GM19438 (cell line): ENCODE data around the gene PFKM.
"Not testable (repeated sequence)": the region's sequence is repeated elsewhere in the genome, so short reads cannot be mapped to it uniquely, and the experiment has no call there.

Experiments
- ATAC-seq: cut with Tn5 transposase; IDR thresholded peaks from one replicate; pipeline ENCODE4 v1.9.1; 2021; ENCODE audit warnings: low read depth; ENCODE audit not compliant: unreplicated experiment

PFKM gene

DNA sequence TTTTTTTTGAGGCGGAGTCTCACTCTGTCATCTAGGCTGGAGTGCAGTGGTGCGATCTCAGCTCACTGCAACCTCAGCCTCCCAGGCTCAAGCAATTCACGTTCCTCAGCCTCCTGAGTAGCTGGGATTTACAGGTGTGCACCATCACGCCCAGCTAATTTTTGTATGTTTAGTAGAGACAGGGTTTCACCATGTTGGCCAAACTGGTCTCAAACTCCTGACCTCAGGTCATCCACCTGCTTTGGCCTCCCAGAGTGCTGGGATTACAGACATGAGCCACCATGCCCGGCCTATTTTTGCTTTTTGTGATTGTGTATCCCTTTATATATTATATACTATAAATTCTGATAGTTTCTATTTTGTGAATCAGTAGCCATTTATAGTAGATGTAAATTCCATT is 36.6 kb downstream of the PFKM start:
- not testable (repeated sequence) for ATAC-seq

DNA sequence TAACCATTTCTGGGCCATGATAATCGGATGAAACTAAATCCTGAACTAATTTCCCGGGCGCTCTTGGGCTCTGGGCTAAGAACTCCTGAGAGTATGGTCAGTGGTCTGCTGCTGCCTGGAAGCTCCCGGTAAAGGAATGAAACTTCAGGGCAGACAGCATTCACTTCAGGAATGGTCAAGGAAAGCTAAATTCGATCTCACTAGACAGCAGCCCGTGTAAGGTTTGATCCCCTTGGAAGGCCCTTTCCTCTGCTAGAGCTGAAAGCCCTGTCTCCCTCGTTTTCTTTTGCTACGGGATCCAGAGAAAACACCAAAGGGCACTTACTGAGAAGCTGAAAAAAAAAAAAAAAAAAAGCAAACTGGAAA is 37.5 kb downstream of the PFKM start:
- ATAC-seq = no peak

DNA sequence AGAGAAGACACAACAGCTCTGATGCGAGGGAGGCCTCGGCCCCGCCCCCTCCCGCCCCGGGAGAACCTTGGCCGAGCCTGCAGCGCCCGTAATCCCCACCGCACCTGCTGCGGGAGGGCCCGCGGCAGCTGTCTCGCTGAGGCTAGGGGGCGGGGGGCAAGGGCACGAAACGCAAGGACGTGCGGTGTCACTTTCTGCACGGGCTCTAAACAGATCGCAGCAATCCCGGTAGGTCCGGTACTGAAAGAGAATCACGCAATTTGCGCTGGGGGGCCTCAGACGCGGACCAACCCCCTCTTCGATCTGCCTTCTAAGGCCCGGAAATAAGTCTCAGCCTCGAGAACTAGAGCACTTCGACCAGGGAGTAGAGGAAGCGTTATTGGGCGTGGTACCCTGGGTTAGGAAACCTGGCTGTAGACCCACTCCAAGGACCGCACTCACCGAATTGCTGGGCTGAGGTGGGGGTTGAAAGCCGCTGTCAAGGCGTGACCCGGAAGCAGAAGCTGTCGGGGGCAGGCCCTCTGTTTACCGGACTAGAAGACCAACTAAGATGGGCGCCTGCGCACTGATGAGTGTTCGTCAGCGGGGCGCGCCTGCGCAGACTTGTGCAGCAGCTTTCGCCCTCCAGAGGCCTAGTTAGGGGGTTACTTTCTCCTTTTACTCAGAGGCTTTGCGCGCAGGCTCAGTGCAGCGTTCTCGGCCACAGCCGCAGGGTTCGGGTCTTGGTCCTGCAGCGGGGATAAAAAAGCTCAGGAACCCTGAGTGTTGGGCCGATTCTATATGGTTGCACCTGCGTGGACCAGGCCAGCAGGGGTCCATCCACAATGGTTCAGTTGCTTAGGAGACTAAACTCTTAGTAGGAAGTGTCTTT is 38.1 kb downstream of the PFKM start, which contains the start of gene ASB8:
Gene ASB8 (minus strand): TSS at position 498 of the 871 bp plus-strand sequence. CDS start 4,019 bp downstream, outside the sequence.
- peak; percentile 96 for ATAC-seq

DNA sequence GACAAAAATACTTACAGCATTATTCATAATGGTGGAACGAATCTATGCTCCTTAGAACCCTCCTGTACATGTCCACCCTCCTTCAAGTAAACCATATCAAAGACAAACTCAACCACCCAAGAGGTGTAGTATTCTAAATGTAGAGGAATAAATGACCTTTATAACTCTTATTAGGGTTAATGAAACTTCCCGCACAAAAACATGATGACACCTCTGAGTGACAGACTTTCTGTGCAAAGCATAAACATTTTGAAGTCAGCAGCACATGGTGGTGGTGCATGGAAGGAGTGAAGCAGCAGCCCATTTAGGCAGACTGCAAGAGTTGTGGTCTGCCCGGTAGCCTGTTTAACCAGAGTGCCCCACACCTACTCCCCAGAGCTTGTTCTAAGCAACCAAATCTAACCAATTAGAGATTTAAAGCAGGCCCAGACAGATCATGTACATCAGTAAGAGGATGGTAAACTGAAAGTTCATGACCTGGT is 38.8 kb downstream of the PFKM start:
- ATAC-seq = no peak

DNA sequence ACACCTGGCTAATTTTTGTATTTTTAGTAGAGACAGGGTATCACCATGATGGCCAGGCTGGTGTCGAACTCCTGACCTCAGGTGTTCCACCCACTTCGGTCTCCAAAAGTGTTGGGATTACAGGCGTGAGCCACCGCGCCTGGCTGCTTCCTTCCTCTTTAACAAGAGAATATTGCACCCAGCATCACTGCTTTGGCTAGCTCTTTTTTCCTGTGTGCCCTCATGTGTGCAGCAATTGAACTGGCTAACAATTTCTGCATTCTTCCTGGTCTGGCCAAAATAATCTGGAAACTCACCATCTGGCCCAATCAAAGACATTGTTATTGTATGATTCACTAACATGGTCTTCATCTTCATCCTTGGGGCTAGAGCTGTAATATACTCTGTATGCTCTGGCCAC is 40.9 kb downstream of the PFKM start:
- ATAC-seq = no peak

DNA sequence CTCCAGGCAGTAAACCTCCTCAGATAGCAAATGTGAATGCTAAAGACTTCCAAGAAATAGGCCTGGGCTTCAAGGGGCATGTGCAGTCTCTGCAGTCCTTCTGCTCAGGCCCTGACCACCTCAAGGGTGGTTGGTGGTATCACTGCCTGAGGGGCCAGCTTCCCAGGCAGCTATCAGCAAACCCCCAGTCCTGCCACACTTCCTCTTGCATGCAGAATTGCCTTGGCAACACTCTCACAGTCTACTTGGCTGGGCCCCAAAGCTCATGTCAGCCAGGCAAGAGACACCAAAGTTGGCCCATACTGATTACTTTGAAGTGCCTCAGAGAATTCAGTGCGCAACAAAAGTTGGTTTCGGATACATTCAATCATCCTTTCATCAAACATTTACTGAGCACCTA is 41.6 kb downstream of the PFKM start:
- no peak for ATAC-seq

DNA sequence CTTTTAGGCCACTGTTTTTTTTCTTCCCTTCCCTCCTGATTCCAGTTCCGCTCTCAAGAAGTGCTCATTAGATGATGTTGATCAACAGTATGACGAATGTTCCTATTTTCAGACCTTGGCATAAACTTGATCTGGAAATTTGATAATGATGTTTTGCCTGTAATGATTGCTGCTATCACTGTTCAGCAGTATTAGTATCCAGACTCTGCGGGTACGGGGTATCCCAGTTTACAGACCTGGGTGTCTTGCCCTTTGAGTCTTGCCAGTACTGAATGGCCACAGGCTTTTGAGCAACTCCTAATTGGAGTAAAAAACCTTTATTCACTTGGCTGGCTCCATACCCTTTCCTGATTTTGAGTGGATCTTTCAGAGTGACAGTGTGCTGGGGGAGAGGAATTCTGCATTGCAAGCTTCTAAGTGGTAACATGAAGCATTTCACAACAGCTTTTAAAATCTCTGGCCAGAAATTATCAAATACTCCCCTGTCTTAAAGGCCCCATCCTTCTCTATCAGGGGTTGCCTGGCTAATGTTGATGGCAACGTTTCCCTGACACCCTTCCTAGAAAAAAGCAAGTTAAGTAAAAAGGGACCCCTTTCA is 44.1 kb downstream of the PFKM start:
- ATAC-seq = no peak

DNA sequence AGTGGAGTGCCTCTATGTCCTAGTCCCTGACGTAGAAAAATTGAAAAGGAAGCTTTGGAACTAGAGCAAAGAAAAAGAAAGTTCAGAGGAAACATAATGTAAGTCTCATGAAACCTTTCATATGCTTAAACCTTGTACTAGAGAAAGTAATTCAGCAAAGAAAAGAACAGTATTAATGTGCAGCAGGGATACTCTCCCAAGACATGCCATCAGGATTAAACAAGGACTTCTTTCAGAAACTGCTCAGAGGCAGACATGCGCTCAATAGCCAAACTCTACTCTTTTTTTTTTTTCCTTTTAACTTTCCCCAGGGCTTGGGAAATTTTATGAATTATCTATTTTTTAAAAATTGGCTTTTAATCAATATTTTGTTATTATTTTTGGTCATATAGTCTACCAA is 45.3 kb downstream of the PFKM start:
- no peak for ATAC-seq

DNA sequence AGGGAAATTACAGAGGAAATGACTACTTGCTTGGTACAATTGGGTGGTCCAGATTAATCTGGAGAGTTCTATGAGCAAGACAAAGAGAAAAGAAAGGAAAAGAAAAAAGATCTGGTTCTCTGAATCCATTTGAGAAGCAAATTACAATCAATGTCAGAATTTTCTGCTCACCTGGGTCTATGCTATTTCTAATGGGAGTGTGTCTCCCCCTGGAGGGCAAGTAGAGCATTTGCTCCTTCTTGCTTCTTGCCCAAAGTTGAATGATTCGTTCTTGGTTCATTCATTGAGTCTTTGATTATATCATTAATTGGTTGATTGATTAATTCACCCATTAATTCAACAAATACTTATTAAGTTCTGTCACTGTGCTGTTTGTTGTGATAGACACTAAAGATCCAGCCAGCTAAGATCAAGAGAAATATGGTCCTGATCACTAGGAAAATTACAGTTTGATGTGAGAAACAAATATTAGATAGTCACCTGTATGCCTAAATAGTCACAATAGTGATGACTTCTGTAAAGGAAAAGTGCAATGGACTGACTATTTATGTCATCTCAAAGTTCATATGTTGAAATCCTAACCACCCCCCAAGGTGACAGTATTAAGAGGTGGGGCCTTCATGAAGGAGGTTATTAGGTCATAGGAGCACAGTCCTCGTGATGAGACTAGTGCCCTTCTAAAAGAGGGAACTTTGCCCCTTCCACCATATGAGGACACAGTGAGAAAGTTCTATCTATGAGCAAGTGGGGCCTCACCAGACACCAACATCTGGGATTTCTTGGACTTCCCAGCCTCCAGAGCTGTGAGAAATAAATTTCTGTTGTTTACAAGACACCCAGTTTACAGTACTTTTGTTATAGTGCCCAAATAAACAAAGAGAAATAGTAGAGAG is 46.2 kb downstream of the PFKM start:
- ATAC-seq = no peak

DNA sequence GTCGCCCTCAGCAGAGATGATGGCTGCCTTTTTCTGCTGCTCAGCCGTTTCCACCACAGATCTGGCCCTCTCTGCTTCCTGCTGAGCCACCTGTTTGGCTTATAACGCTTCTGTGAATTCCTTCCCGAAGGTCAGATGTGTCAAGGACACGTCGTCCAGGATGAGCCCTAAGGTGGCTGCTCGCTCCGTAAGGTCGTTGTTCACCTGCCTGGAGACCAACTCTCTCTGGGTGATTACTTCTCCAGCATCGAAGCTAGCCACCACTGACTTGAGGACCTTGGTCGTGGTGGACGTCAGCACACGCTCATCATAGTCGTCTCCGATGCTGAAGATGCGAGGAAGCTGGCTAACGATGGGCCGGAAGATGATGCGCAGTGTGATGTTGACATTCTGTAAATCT is 49.8 kb downstream of the PFKM start:
- no peak for ATAC-seq

DNA sequence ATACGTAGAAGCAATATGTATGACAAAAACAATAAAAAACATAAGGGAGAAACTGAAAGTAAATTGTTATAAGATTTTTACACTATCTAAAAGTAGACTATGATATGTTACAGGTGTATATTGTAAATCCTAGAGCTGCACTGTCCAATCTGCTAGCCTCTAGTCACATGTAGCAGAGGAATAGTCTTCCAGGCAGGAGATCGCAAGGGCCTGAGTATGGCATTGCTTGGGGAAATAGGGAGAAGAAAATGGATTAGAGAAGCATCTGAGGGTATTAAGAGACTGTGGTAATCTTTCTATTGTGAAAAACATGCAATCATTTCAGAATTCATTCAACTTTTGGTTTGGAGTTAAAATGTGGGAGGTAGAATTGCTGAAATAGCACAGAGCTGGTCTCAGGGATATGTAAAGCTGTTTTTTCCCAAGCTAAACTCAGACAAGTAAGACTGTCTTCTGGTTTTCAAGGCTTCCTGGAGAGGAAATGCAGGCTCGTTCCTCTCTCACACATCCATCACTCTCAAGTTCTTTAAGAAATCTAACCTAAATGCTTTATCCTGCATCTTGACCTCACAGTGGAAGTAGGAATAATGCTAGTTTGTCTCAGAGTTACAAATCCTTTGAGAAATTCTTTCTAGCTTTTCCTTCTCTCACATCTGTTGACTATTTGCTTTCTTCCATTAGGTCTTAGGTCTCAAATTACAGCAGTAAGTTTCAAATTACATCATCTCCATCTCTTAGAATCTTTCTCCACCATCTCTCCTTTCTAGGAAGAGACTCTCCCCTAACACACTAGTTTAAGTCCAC is 56.7 kb downstream of the PFKM start:
- no peak for ATAC-seq

DNA sequence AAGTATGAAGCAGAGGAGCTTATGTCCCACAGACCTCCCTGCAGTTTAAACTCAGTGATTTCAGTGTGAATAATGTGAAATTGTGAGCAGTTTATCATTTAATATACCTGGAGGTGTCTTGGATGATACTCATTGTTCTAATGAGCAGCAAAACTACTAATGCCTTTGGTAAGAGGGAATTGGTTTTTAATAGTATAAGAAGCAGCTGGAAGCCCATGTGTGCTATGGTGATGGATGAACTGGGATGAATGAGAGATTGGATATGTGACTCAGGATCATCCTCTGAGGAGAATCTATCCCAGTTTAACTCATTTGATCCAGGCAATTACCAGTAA is 57.2 kb downstream of the PFKM start:
- no peak for ATAC-seq

DNA sequence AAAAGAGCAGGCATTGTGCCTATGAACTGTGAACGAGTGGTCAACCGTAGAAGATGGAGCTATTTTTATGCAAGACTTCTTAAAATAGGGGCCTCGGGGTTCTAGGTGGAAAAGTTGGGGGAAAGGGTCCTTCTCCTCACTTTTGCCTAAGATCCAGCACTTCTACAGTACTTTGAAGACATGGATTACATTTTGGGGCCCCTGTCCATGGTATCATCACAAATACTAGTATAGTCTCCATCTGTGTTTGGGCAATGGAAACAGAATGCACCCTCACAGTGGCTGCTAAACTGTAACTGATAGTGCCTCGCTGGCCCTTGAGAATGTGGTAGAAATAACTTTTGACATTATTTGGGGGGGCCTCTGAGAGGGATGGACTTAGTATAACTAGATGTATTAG is 58.8 kb downstream of the PFKM start:
- ATAC-seq = no peak

DNA sequence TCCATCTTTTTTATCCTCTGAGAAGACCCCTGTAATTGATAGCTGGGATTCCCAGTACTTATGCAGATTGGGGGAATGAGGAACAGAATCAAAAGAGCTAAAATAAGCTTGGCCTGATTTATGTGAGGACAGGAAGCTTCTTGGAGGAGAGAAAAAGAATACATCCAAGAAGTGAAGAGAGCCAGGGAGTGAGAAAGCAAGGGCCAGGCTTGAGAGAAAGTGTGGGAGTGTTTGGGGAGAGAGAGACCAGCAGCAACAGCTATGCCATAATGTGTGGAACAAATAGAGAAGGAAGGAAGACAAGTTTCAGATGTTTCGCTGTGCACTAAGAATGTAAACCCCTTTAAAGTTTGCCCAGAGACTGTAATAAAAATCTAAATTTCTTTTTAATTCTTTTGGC is 60.3 kb downstream of the PFKM start:
- ATAC-seq = no peak

DNA sequence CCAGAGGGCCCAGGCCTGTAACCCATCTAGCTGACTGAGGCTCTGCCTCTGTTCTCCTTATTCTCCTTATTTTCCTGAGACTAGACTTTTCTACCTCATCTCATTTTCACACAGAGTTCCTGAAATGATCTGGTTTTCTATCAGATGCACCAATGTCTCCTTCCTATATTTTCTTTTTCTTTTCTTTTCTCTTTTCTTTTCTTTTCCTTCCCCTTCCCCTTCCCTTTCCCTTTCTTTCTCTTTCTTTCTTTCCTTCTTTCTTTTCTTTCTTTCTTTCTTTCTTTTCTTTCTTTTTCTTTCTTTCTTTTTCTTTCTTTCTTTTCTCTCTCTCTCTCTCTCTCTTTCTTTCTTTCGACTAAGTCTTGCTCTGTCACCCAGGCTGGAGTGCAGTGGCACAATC is 61.3 kb downstream of the PFKM start:
- no peak for ATAC-seq

DNA sequence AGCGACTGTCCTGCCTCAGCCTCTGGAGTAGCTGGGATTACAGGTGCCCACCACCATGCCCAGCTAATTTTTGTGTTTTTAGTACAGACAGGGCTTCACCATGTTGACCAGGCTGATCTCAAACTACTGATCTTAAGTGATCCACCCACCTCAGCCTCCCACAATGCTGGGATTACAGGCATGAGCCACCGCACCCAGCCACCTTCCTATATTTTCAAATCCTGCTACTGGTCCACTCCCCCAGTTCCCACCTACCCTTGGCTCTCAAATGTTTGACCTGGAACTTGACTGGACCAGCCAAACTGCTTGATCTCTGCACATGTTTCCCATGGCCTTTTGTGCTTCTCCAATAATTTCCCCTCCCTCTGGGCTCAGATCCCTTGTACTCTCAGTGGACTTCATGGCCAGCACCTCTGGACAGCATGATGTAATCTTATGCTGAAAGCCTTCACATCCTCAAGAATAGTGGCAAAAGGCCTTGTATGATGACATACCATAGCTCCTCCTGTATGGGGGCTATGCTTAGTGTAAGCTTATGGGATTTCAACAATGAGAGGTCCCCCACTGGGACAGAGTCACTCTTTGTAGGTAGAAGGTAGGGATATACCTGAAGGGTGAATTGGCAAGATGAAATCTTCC is 61.8 kb downstream of the PFKM start:
- ATAC-seq = no peak

DNA sequence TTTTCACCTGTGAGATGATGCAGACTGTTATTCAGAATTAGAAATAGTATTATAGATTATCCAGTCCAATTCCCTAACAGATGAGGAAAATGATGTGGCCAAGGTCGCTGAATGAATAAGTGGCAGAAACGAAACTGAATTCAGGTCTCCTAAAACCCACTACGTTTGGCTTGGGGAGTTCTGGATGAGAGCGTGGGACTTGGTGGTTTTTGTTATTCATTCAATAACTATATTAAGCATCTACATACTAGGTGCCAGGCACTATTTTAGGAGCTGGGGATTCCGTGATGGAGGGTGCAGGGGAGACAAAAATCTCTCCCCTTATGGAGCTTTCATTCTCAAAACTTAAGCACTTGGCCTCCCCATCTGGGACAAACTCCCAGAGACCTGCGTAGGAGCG is 63.5 kb downstream of the PFKM start:
- no peak for ATAC-seq

DNA sequence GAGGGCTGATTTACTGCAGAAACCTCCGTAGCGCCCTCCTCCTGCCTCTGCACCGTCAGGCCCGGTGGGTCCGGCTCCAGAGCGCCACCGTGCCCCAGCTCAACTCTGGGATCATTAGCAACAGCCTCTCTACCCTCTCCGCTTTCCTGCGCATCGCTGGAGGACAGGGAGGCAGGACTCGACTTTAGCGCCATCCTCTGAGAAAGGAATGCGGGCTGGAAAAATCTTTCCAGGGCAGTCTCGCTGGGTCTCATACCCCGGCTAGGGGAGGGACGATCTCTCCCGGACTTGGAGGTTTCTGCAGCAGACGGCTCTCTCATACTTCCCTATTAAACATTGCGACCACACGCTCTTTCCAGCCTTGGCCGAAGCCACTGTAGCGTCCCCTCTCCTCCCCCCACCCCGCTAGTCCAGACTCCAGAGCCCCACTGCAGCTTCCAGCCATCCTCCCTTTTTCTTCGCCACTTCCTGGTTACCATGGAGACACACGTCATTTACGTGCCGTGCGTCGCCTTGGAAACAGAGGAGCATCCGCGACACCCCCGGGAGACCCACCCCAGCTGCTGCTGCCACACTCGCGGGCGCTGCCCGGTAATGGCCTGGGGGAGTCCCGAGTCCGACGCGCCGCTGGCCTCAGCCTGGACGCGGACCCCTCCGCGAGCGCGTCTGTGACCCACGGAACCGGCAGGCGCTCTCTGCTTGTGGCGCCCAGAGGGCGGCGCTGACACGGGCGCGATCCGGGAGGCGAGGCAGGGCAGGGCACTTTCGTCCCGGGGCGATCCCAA is 64.1 kb downstream of the PFKM start, which contains the start of gene CCDC184:
Gene CCDC184 (plus strand): TSS at position 554 of the 785 bp plus-strand sequence. CDS start 479 bp downstream, outside the sequence.
- ATAC-seq = peak; percentile 85
